HepG2 (cell line): ENCODE data around the gene PLEKHG4. TPM values are rescaled to one million over a fixed set of nuclear protein-coding genes. Genes with fewer than 3 reads are reported as not detected.

Experiments
- CSRNP2 ChIP-seq: sonication (generic); formaldehyde crosslinking; conservative IDR thresholded peaks from 2 replicates; pipeline ENCODE4 v1.8.0; 2022; ENCODE audit warnings: low read depth, missing genetic modification reagents
- GMEB2 ChIP-seq: IDR thresholded peaks from 2 replicates; pipeline ENCODE4 v1.6.1; 2016; ENCODE audit warnings: missing biosample characterization, missing genetic modification reagents, low read depth
- GTF3A ChIP-seq: sonication (generic); formaldehyde crosslinking; conservative IDR thresholded peaks from 2 replicates; pipeline ENCODE4 v1.4.0; 2020; ENCODE audit warnings: mild to moderate bottlenecking, missing genetic modification reagents
- MAZ ChIP-seq, 2 experiments: sonication (generic) in 1 of 2; formaldehyde crosslinking in 1 of 2; IDR thresholded peaks; 2 replicates each; pipeline versions ENCODE4 v1.5.0 to v1.6.1; 2012 to 2020; ENCODE audit warnings: low read depth in 2 of 2, mild to moderate bottlenecking in 2 of 2, borderline replicate concordance in 1 of 2, improper control_type of control experiment in 1 of 2, low read length in 1 of 2, missing genetic modification reagents in 1 of 2, moderate library complexity in 1 of 2
- MLX ChIP-seq: IDR thresholded peaks from 2 replicates; pipeline ENCODE4 v1.6.1; 2016
- MTA1 ChIP-seq: sonication (generic); formaldehyde crosslinking; IDR thresholded peaks from 2 replicates; pipeline ENCODE4 v1.4.0; 2020; ENCODE audit warnings: missing genetic modification reagents, mild to moderate bottlenecking, borderline replicate concordance
- NCOA2 ChIP-seq: sonication (generic); formaldehyde crosslinking; IDR thresholded peaks from 2 replicates; pipeline ENCODE4 v1.8.0; 2022; ENCODE audit warnings: inconsistent platforms
- NFIB ChIP-seq: sonication (generic); formaldehyde crosslinking; IDR thresholded peaks from 2 replicates; pipeline ENCODE4 v1.9.0; 2021; ENCODE audit warnings: missing genetic modification reagents, mild to moderate bottlenecking, borderline replicate concordance
- PRPF4 ChIP-seq: fragments of 200-400 bp; formaldehyde crosslinking; IDR thresholded peaks from 2 replicates; pipeline ENCODE4 v1.6.1; 2016; ENCODE audit warnings: low read length, low read depth; ENCODE audit not compliant: poor library complexity, severe bottlenecking
- SP5 ChIP-seq: IDR thresholded peaks from 2 replicates; pipeline ENCODE4 v1.6.1; 2016; ENCODE audit warnings: low read depth, borderline replicate concordance
- TCF7L2 ChIP-seq: IDR thresholded peaks from 2 replicates; pipeline ENCODE4 v1.6.1; 2011; ENCODE audit warnings: mild to moderate bottlenecking, low read depth, low read length, moderate library complexity
- THAP7 ChIP-seq: sonication (generic); formaldehyde crosslinking; IDR thresholded peaks from 2 replicates; pipeline ENCODE4 v1.8.1; 2023; ENCODE audit warnings: mild to moderate bottlenecking, missing genetic modification reagents
- U2AF1 ChIP-seq: fragments of 200-400 bp; formaldehyde crosslinking; optimal IDR thresholded peaks from 2 replicates; pipeline ENCODE3; 2017; ENCODE audit warnings: mild to moderate bottlenecking, low read depth, low read length
- ZBTB33 ChIP-seq: sonication (generic); formaldehyde crosslinking; IDR thresholded peaks from 2 replicates; pipeline ENCODE4 v1.4.0; 2020; ENCODE audit warnings: missing genetic modification reagents
- ZBTB7B ChIP-seq: sonication (generic); formaldehyde crosslinking; IDR thresholded peaks from 2 replicates; pipeline ENCODE4 v1.4.0; 2020; ENCODE audit warnings: missing genetic modification reagents
- ZFP36L1 ChIP-seq: sonication (generic); formaldehyde crosslinking; IDR thresholded peaks from 2 replicates; pipeline ENCODE4 v1.8.0; 2022; ENCODE audit warnings: mild to moderate bottlenecking, missing genetic modification reagents, moderate library complexity
- ZHX1 ChIP-seq: sonication (generic); formaldehyde crosslinking; IDR thresholded peaks from 2 replicates; pipeline ENCODE4 v1.8.1; 2022; ENCODE audit warnings: low read depth, mild to moderate bottlenecking, missing genetic modification reagents
- ZNF224 ChIP-seq: sonication (generic); formaldehyde crosslinking; IDR thresholded peaks from 2 replicates; pipeline ENCODE4 v1.5.0; 2020; ENCODE audit warnings: mild to moderate bottlenecking, missing genetic modification reagents
- ZNF230 ChIP-seq: sonication (generic); formaldehyde crosslinking; IDR thresholded peaks from 2 replicates; pipeline ENCODE4 v1.4.0; 2020; ENCODE audit warnings: mild to moderate bottlenecking, missing genetic modification reagents
- ZNF549 ChIP-seq: sonication (generic); formaldehyde crosslinking; IDR thresholded peaks from 2 replicates; pipeline ENCODE4 v1.5.0; 2020; ENCODE audit warnings: missing genetic modification reagents
- ZNF629 ChIP-seq: sonication (generic); formaldehyde crosslinking; conservative IDR thresholded peaks from 2 replicates; pipeline ENCODE4 v1.5.0; 2020; ENCODE audit warnings: missing genetic modification reagents
- polyA plus RNA-seq, 8 experiments: library from polyadenylated mRNA; depleted of rRNA in 3 of 8; stranded (reverse) in 7 of 8; unstranded in 1 of 8; fragments of >200 nt; fragmentation: Illumina TruSeq in 4 of 8; extraction: Trizol in 4 of 8; gene quantifications; 2 replicates each; pipeline versions ENCODE4 v1.2.1 to v1.2.3, GENCODE V29; 2011 to 2016; ENCODE audit warnings: low read depth in 4 of 8, missing spikeins in 1 of 8, mixed read lengths in 1 of 8; ENCODE audit not compliant: insufficient read depth in 1 of 8
- total RNA-seq, 5 experiments: library from RNA; depleted of rRNA; stranded (reverse); fragments of >200 nt; fragmentation: Illumina TruSeq; extraction: Trizol; gene quantifications; 2 replicates each; pipeline ENCODE4 v1.2.3, GENCODE V29; 2016; ENCODE audit warnings: low read depth in 1 of 5

The PLEKHG4 gene
- total and polyA plus RNA-seq, 2 of the 13 experiments (the other 11 are each of a cell fraction or from before 2014, with no cell fraction given) = 7.1 to 13.6 TPM

- no peak for TF ChIP-seq ZHX1
- TF ChIP-seq TCF7L2 = no peak
- no peak for TF ChIP-seq NCOA2 (CRISPR knock-in tag)
- no peak for TF ChIP-seq ZNF629
- TF ChIP-seq GMEB2 (CRISPR knock-in tag) = no peak
- TF ChIP-seq PRPF4 = no peak
- no peak for TF ChIP-seq CSRNP2 (CRISPR knock-in tag)
- TF ChIP-seq U2AF1 = no peak
- TF ChIP-seq GTF3A (CRISPR knock-in tag) = no peak
- TF ChIP-seq ZNF230 (CRISPR knock-in tag) = peak; percentile 19; the same call in 1 of the 2 replicates
- TF ChIP-seq THAP7 = 0 out of 2 replicates have a peak, but pooled peaks have one; percentile 39
- 0 out of 2 replicates have a peak, but pooled peaks have one; percentile 21 for TF ChIP-seq SP5 (CRISPR knock-in tag)
- no peak for TF ChIP-seq ZNF549 (CRISPR knock-in tag)
- no peak for TF ChIP-seq ZFP36L1
- TF ChIP-seq ZNF224 = no peak
- no peak for TF ChIP-seq ZBTB33
- TF ChIP-seq MAZ (IDR thresholded peaks at IDR 0.05; ENCODE audit: borderline replicate concordance, low read depth, low read length) = no peak
- TF ChIP-seq MAZ (CRISPR knock-in tag; IDR thresholded peaks at IDR 0.05; ENCODE audit: low read depth) = no peak
- TF ChIP-seq MTA1 (CRISPR knock-in tag) = no peak
- 0 out of 2 replicates have a peak, but pooled peaks have one; percentile 5 for TF ChIP-seq ZBTB7B (CRISPR knock-in tag)
- no peak for TF ChIP-seq NFIB
- no peak for TF ChIP-seq MLX
Measured at GRCh38 chr16:67246756-67247191, 32.6 kb upstream of the PLEKHG4 start (continued).
